DOHH2 (cell line): ENCODE results near the gene TMTC1.

Source experiments
- EZH2phosphoT487 ChIP-seq: fragments of 200-600 bp; sonication (generic); IDR thresholded peaks from 2 replicates; pipeline ENCODE4 v1.6.1; 2017; ENCODE audit warnings: borderline replicate concordance, mild to moderate bottlenecking, antibody characterized with exemption, low read length, moderate library complexity, mixed read lengths
- TF ChIP-seq, protein P1 (sequence below): fragments of 200-600 bp; sonication (generic); IDR thresholded peaks from one replicate; pipeline ENCODE4 v1.5.1; 2014; ENCODE audit warnings: antibody characterized with exemption, mild to moderate bottlenecking, low read depth, low read length; ENCODE audit not compliant: poor library complexity, severe bottlenecking

DNA sequence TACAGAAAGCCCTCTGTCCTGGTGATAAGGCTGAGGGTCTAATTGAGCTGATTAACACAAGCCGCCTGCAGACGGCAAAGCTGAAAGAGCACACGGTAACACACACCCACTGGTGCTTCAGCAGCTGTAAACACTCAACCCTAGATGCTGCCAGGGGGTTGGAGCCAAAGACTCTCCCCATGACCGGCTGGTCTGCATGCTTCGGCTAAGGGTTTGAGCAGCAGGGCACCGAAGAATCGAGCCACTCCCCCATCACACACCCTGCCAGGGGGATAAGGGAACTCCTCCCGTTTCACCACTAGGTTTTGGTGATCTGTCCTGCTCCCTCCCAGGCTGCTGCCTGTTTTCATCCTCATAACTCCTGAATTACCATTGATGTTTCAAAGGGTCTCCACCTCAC, 145.2 kb downstream of the TMTC1 start:
- TF ChIP-seq, protein P1, sequence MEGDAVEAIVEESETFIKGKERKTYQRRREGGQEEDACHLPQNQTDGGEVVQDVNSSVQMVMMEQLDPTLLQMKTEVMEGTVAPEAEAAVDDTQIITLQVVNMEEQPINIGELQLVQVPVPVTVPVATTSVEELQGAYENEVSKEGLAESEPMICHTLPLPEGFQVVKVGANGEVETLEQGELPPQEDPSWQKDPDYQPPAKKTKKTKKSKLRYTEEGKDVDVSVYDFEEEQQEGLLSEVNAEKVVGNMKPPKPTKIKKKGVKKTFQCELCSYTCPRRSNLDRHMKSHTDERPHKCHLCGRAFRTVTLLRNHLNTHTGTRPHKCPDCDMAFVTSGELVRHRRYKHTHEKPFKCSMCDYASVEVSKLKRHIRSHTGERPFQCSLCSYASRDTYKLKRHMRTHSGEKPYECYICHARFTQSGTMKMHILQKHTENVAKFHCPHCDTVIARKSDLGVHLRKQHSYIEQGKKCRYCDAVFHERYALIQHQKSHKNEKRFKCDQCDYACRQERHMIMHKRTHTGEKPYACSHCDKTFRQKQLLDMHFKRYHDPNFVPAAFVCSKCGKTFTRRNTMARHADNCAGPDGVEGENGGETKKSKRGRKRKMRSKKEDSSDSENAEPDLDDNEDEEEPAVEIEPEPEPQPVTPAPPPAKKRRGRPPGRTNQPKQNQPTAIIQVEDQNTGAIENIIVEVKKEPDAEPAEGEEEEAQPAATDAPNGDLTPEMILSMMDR: no peak
- TF ChIP-seq EZH2phosphoT487: no peak
